Measurements from ENCODE around the gene CA4. TPM values are rescaled to one million over a fixed set of nuclear protein-coding genes. Genes with fewer than 3 reads are reported as not detected.
A peak's percentile ranks its signal among the peaks of the same experiment; 100 is the strongest.

CA4 gene
- total and polyA plus RNA-seq, 3 experiments from 2014 or later, result not detected

- Mint-ChIP-seq H3K27me3 (peaks cover 23 to 34% of the 10 kb centered on the region in 2 donors), H3K4me3 (peak overlapping the region; percentile 88 to 96 (median 93)), H3K27ac (peak overlapping the region in 5 of 8 donors; percentile 7 to 88 (median 75)), H3K36me3 (peaks cover 9 to 18% (median 9%) of the 10 kb centered on the region in 3 donors), H3K4me1 (peaks cover 28 to 39% (median 34%) of the 10 kb centered on the region in 3 donors), H3K9me3 (peaks cover 0 to 2% (median 0%) of the 10 kb centered on the region in 5 donors)
- no peaks in the 10 kb centered on the region for H3K36me3 ChIP-seq (ENCODE audit: insufficient read depth, low read length)
- peak overlapping the region; percentile 35 for H3K27ac ChIP-seq (ENCODE audit: low read depth, low read length)
- peak; percentile 55 to 80 (median 65) for DNase-seq
- CTCF ChIA-PET, result no interaction called here
- H3K27me3 ChIP-seq (ENCODE audit: insufficient read depth, low read length, poor library complexity, severe bottlenecking), result peaks cover 21% of the 10 kb centered on the region
- POLR2A ChIA-PET, result interaction anchor here (0.6 kb wide), 2 partner anchors 403 to 807 kb away, joined by 3 read pairs; no protein-coding TSS in a partner anchor
- H3K4me1 ChIP-seq (ENCODE audit: insufficient read depth, low read length), result peaks cover 8% of the 10 kb centered on the region
- peak overlapping the region; percentile 74 for H3K4me3 ChIP-seq (ENCODE audit: low read length)
- no peaks in the 10 kb centered on the region for H3K9me3 ChIP-seq (ENCODE audit: low read length)
These were observed 14.4 kb upstream of the CA4 start for GRCh38 chr17:60135151-60135950.

- POLR2A ChIA-PET, result no interaction called here
- Mint-ChIP-seq H3K9me3 (peaks cover 0 to 2% (median 0%) of the 10 kb centered on the region in 5 donors), H3K27ac (peak overlapping the region in 2 of 8 donors; percentile 25 to 75), H3K4me1 (peaks cover 29 to 43% (median 34%) of the 10 kb centered on the region in 3 donors), H3K4me3 (peak overlapping the region; percentile 88 to 96 (median 93)), H3K27me3 (peaks cover 30 to 42% of the 10 kb centered on the region in 2 donors), H3K36me3 (peaks cover 5 to 18% (median 9%) of the 10 kb centered on the region in 3 donors)
- Histone ChIP-seq H3K27me3 (ENCODE audit: insufficient read depth, low read length, poor library complexity, severe bottlenecking) (peaks cover 29% of the 10 kb centered on the region), H3K9me3 (ENCODE audit: low read length) (no peaks in the 10 kb centered on the region), H3K27ac (ENCODE audit: low read depth, low read length) (no peak overlapping the region), H3K36me3 (ENCODE audit: insufficient read depth, low read length) (no peaks in the 10 kb centered on the region), H3K4me1 (ENCODE audit: insufficient read depth, low read length) (peaks cover 8% of the 10 kb centered on the region), H3K4me3 (ENCODE audit: low read length) (peak overlapping the region; percentile 74)
- CTCF ChIA-PET, result interaction anchor here (1.7 kb wide), 1 partner anchor 290 kb away, joined by 4 read pairs; no protein-coding TSS in a partner anchor
- DNase-seq, result no peak
These were observed 13.7 kb upstream of the CA4 start for GRCh38 chr17:60135951-60136666.

GRCh38 chr17:60137731-60138130 lies 12.0 kb upstream of the CA4 start:
- Mint-ChIP-seq H3K36me3 (peaks cover 2 to 9% (median 5%) of the 10 kb centered on the region in 3 donors), H3K4me1 (peaks cover 30 to 52% (median 34%) of the 10 kb centered on the region in 3 donors), H3K9me3 (peaks cover 0 to 2% (median 0%) of the 10 kb centered on the region in 5 donors), H3K27ac (no peak overlapping the region), H3K27me3 (peaks cover 45 to 56% of the 10 kb centered on the region in 2 donors), H3K4me3 (no peak overlapping the region)
- no peak overlapping the region for H3K27ac ChIP-seq (ENCODE audit: low read depth, low read length)
- H3K4me3 ChIP-seq (ENCODE audit: low read length), result no peak overlapping the region
- H3K9me3 ChIP-seq (ENCODE audit: low read length), result no peaks in the 10 kb centered on the region
- H3K4me1 ChIP-seq (ENCODE audit: insufficient read depth, low read length), result peaks cover 8% of the 10 kb centered on the region
- ChIA-PET POLR2A (no interaction called here), CTCF (interaction anchor here (1.7 kb wide), 1 partner anchor 288 kb away, joined by 4 read pairs; no protein-coding TSS in a partner anchor)
- no peaks in the 10 kb centered on the region for H3K36me3 ChIP-seq (ENCODE audit: insufficient read depth, low read length)
- DNase-seq, result no peak
- H3K27me3 ChIP-seq (ENCODE audit: insufficient read depth, low read length, poor library complexity, severe bottlenecking), result peaks cover 37% of the 10 kb centered on the region

GRCh38 chr17:60138769-60139437 lies 10.9 kb upstream of the CA4 start:
- Mint-ChIP-seq H3K36me3 (peaks cover 0 to 8% (median 4%) of the 10 kb centered on the region in 3 donors), H3K9me3 (peaks cover 0 to 2% (median 0%) of the 10 kb centered on the region in 5 donors), H3K27me3 (peaks cover 50 to 65% of the 10 kb centered on the region in 2 donors), H3K4me3 (no peak overlapping the region), H3K27ac (no peak overlapping the region), H3K4me1 (peaks cover 35 to 55% (median 38%) of the 10 kb centered on the region in 3 donors)
- Histone ChIP-seq H3K4me3 (ENCODE audit: low read length) (no peak overlapping the region), H3K27ac (ENCODE audit: low read depth, low read length) (no peak overlapping the region), H3K36me3 (ENCODE audit: insufficient read depth, low read length) (no peaks in the 10 kb centered on the region), H3K4me1 (ENCODE audit: insufficient read depth, low read length) (peaks cover 13% of the 10 kb centered on the region), H3K27me3 (ENCODE audit: insufficient read depth, low read length, poor library complexity, severe bottlenecking) (peaks cover 37% of the 10 kb centered on the region), H3K9me3 (ENCODE audit: low read length) (no peaks in the 10 kb centered on the region)
- ChIA-PET POLR2A (no interaction called here), CTCF (interaction anchor here (2.7 kb wide), 1 partner anchor 12 kb away, joined by 7 read pairs; no protein-coding TSS in a partner anchor)
- no peak for DNase-seq

GRCh38 chr17:60139438-60140285 lies 10.1 kb upstream of the CA4 start:
- Mint-ChIP-seq H3K27ac (no peak overlapping the region), H3K36me3 (peaks cover 0 to 7% (median 4%) of the 10 kb centered on the region in 3 donors), H3K27me3 (peaks cover 52 to 71% of the 10 kb centered on the region in 2 donors), H3K4me3 (no peak overlapping the region), H3K9me3 (peaks cover 0 to 2% (median 0%) of the 10 kb centered on the region in 5 donors), H3K4me1 (peaks cover 27 to 47% (median 33%) of the 10 kb centered on the region in 3 donors)
- Histone ChIP-seq H3K4me3 (ENCODE audit: low read length) (no peak overlapping the region), H3K27me3 (ENCODE audit: insufficient read depth, low read length, poor library complexity, severe bottlenecking) (peaks cover 37% of the 10 kb centered on the region), H3K4me1 (ENCODE audit: insufficient read depth, low read length) (peaks cover 6% of the 10 kb centered on the region), H3K36me3 (ENCODE audit: insufficient read depth, low read length) (no peaks in the 10 kb centered on the region), H3K27ac (ENCODE audit: low read depth, low read length) (no peak overlapping the region), H3K9me3 (ENCODE audit: low read length) (no peaks in the 10 kb centered on the region)
- POLR2A ChIA-PET, result interaction anchor here (0.5 kb wide), 1 partner anchor 1965 kb away, joined by 3 read pairs; no protein-coding TSS in a partner anchor
- DNase-seq, result peak; percentile 47 to 74 (median 61)
- CTCF ChIA-PET, result interaction anchor here (1.6 to 2.7 kb wide), 2 partner anchors 11 to 12 kb away, joined by 7 to 8 read pairs; no protein-coding TSS in a partner anchor

GRCh38 chr17:60141111-60142018 lies 8.4 kb upstream of the CA4 start:
- H3K36me3 ChIP-seq (ENCODE audit: insufficient read depth, low read length), result no peaks in the 10 kb centered on the region
- no peak overlapping the region for H3K27ac ChIP-seq (ENCODE audit: low read depth, low read length)
- no peaks in the 10 kb centered on the region for H3K9me3 ChIP-seq (ENCODE audit: low read length)
- H3K4me1 ChIP-seq (ENCODE audit: insufficient read depth, low read length), result peaks cover 6% of the 10 kb centered on the region
- ChIA-PET POLR2A (no interaction called here), CTCF (interaction anchor here (0.5 to 2.7 kb wide), 3 partner anchors 10 to 81 kb away, joined by 3 to 7 read pairs (median 6); no protein-coding TSS in a partner anchor)
- peaks cover 41% of the 10 kb centered on the region for H3K27me3 ChIP-seq (ENCODE audit: insufficient read depth, low read length, poor library complexity, severe bottlenecking)
- no peak overlapping the region for H3K4me3 Mint-ChIP-seq
- H3K36me3 Mint-ChIP-seq, result peaks cover 0 to 4% (median 0%) of the 10 kb centered on the region in 3 donors
- H3K4me3 ChIP-seq (ENCODE audit: low read length), result no peak overlapping the region
- H3K27ac Mint-ChIP-seq, result peak overlapping the region in 1 of 8 donors; percentile 18
- H3K27me3 Mint-ChIP-seq, result peaks cover 56 to 87% of the 10 kb centered on the region in 2 donors
- H3K4me1 Mint-ChIP-seq, result peaks cover 13 to 32% (median 18%) of the 10 kb centered on the region in 3 donors
- DNase-seq, result no peak
- peaks cover 0 to 2% (median 0%) of the 10 kb centered on the region in 5 donors for H3K9me3 Mint-ChIP-seq

Data from CD8-positive, alpha-beta memory T cell (primary cell).